PC-3 (cell line): ENCODE measurements around the gene EPN1.

ENCODE experiments used
- EZH2 ChIP-seq: fragments of 300-600 bp; sonication (generic); IDR thresholded peaks from one replicate; pipeline ENCODE4 v1.6.1; 2017; ENCODE audit warnings: antibody characterized with exemption, mild to moderate bottlenecking, low read length; ENCODE audit not compliant: unreplicated experiment
- EZH2phosphoT487 ChIP-seq: fragments of 300-600 bp; sonication (generic); IDR thresholded peaks from 2 replicates; pipeline ENCODE4 v1.6.1; 2018; ENCODE audit warnings: mild to moderate bottlenecking, antibody characterized with exemption, low read length, borderline replicate concordance
- TF ChIP-seq, protein P1 (sequence below): fragments of 300-600 bp; sonication (generic); conservative IDR thresholded peaks from 2 replicates; pipeline ENCODE4 v1.5.1; 2017; ENCODE audit warnings: antibody characterized with exemption, low read depth, mild to moderate bottlenecking, low read length

DNA sequence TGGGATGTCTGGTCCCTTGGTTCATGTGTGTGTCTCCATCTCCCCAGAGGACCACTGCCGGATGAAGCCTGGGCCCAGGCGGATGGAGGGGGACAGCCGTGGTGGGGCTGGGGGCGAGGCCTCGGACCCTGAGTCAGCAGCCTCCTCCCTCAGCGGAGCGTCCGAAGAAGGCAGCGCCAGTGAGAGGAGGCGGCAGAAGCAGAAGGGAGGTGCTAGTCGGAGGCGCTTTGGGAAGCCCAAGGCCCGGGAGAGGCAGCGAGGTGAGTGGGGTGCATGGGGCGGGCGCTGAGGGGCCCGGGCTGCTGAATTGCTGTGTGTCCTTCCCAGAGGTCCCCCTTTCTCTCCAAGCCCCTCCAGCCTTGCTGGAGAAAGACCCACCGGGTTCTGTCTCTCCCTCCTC lies 23.8 kb upstream of the EPN1 start:
- TF ChIP-seq EZH2phosphoT487, result no peak
- TF ChIP-seq, protein P1, sequence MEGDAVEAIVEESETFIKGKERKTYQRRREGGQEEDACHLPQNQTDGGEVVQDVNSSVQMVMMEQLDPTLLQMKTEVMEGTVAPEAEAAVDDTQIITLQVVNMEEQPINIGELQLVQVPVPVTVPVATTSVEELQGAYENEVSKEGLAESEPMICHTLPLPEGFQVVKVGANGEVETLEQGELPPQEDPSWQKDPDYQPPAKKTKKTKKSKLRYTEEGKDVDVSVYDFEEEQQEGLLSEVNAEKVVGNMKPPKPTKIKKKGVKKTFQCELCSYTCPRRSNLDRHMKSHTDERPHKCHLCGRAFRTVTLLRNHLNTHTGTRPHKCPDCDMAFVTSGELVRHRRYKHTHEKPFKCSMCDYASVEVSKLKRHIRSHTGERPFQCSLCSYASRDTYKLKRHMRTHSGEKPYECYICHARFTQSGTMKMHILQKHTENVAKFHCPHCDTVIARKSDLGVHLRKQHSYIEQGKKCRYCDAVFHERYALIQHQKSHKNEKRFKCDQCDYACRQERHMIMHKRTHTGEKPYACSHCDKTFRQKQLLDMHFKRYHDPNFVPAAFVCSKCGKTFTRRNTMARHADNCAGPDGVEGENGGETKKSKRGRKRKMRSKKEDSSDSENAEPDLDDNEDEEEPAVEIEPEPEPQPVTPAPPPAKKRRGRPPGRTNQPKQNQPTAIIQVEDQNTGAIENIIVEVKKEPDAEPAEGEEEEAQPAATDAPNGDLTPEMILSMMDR, result no peak
- no peak for TF ChIP-seq EZH2
